NCI-H524 (cell line): ENCODE measurements around the gene ATP2B1.
A peak's percentile ranks its signal among the peaks of the same experiment; 100 is the strongest.

Source experiments
- DNase-seq, 2 experiments: peaks; one replicate each; lab custom pipeline; 2025; lab: John Stamatoyannopoulos, UW

Gene ATP2B1

GRCh38 chr12:89657066-89657465 is 51.6 kb downstream of the ATP2B1 start:
- DNase-seq, result no peak

- DNase-seq, result no peak
Measured at GRCh38 chr12:89655841-89656240, 52.8 kb downstream of the ATP2B1 start.

- DNase-seq, result no peak
Measured at GRCh38 chr12:89651192-89651591, 57.4 kb downstream of the ATP2B1 start.

- DNase-seq, result no peak
Measured at GRCh38 chr12:89650239-89650638, 58.4 kb downstream of the ATP2B1 start.

GRCh38 chr12:89649820-89650219 is 58.8 kb downstream of the ATP2B1 start:
- DNase-seq, result no peak

- no peak for DNase-seq
Measured at GRCh38 chr12:89649139-89649538, 59.5 kb downstream of the ATP2B1 start.

GRCh38 chr12:89648211-89648930 is 60.3 kb downstream of the ATP2B1 start:
- DNase-seq, result no peak

GRCh38 chr12:89645434-89645833 is 63.2 kb downstream of the ATP2B1 start:
- no peak for DNase-seq

GRCh38 chr12:89642959-89643358 is 65.7 kb downstream of the ATP2B1 start:
- no peak for DNase-seq

- DNase-seq, result no peak
Measured at GRCh38 chr12:89636776-89637160, 71.9 kb downstream of the ATP2B1 start.

GRCh38 chr12:89636052-89636775 is 72.4 kb downstream of the ATP2B1 start:
- no peak for DNase-seq

- DNase-seq, result no peak
Measured at GRCh38 chr12:89634508-89634907, 74.1 kb downstream of the ATP2B1 start.

GRCh38 chr12:89632778-89633177 is 75.9 kb downstream of the ATP2B1 start:
- no peak for DNase-seq

- DNase-seq, result peak; percentile 28 to 63
Measured at GRCh38 chr12:89622115-89622514, 86.5 kb downstream of the ATP2B1 start.

- no peak for DNase-seq
Measured at GRCh38 chr12:89621521-89621920, 87.1 kb downstream of the ATP2B1 start.

GRCh38 chr12:89619764-89620163 is 88.9 kb downstream of the ATP2B1 start:
- no peak for DNase-seq

GRCh38 chr12:89618113-89618862 is 90.3 kb downstream of the ATP2B1 start:
- DNase-seq, result no peak

- DNase-seq, result no peak
Measured at GRCh38 chr12:89610366-89610765, 98.3 kb downstream of the ATP2B1 start.

- no peak for DNase-seq
Measured at GRCh38 chr12:89603678-89604077, 105.0 kb downstream of the ATP2B1 start.

GRCh38 chr12:89597770-89598169 is 110.9 kb downstream of the ATP2B1 start:
- no peak for DNase-seq

- DNase-seq, result no peak
Measured at GRCh38 chr12:89597210-89597609, 111.4 kb downstream of the ATP2B1 start.

- DNase-seq, result no peak
Measured at GRCh38 chr12:89593873-89594272, 114.8 kb downstream of the ATP2B1 start.

- no peak for DNase-seq
Measured at GRCh38 chr12:89593233-89593632, 115.4 kb downstream of the ATP2B1 start.
